Adipocyte (in vitro differentiated cells): ENCODE results near the gene MICAL2.

ENCODE experiments used
- DNase-seq: peaks from one replicate; pipeline ENCODE4 v3.0.0-alpha.2; 2015; ENCODE audit warnings: low read depth
- H3K27me3 ChIP-seq: replicated peaks from 2 replicates; pipeline ENCODE4 v1.7.0; 2013; ENCODE audit warnings: mild to moderate bottlenecking, low read length, moderate library complexity; ENCODE audit not compliant: control insufficient read depth, insufficient read depth
- H3K36me3 ChIP-seq: 2 replicates; pipeline ENCODE4 v1.7.0; 2013; ENCODE audit warnings: low read length, mild to moderate bottlenecking, moderate library complexity; ENCODE audit not compliant: control insufficient read depth, insufficient read depth, severe bottlenecking
- H3K4me1 ChIP-seq: 2 replicates; pipeline ENCODE4 v1.7.0; 2013; ENCODE audit warnings: mild to moderate bottlenecking, low read length, moderate library complexity; ENCODE audit not compliant: control insufficient read depth, insufficient read depth
- H3K4me3 ChIP-seq: 2 replicates; pipeline ENCODE4 v1.7.0; 2013; ENCODE audit warnings: mild to moderate bottlenecking, low read length, moderate library complexity
- H3K9ac ChIP-seq: 2 replicates; pipeline ENCODE4 v1.7.0; 2013; ENCODE audit warnings: mild to moderate bottlenecking, low read length, moderate library complexity
- H3K9me3 ChIP-seq: 2 replicates; pipeline ENCODE4 v1.7.0; 2013; ENCODE audit warnings: mild to moderate bottlenecking, low read length, moderate library complexity; ENCODE audit not compliant: control insufficient read depth

MICAL2 gene

DNA sequence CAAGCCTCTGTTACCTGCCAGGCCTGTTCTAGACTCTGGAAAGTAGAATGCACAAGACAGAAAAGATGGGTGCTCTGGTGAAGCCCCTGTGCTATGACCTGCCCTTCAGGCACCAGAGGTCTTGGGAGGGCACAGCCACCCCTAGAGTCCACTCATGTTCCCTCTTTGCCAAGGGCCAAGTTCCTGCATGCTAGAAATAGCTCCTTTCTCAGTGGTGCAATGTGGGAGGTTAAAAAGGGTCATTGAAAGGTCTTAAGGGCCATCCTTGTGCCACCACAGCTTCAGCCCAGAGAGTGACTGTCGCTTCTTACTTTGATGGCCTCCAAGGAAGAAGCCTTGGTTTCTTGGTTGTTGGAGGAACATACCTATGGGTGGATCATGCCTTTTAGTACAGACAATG, 182.4 kb downstream of the MICAL2 start:
- DNase-seq, result no peak

GRCh38 chr11:12293486-12293885, 183.1 kb downstream of the MICAL2 start:
- no peak for DNase-seq
- no peak overlapping the region for H3K9ac ChIP-seq
- H3K4me3 ChIP-seq, result no peak overlapping the region
- H3K9me3 ChIP-seq, result peaks cover 3% of the 10 kb centered on the region
- H3K36me3 ChIP-seq, result no peaks in the 10 kb centered on the region
- peaks cover 6% of the 10 kb centered on the region for H3K4me1 ChIP-seq
- no peaks in the 10 kb centered on the region for H3K27me3 ChIP-seq

More for the DNA sequence above, 182.4 kb downstream of the MICAL2 start:
- Histone ChIP-seq H3K36me3 (no peaks in the 10 kb centered on the region), H3K27me3 (no peaks in the 10 kb centered on the region), H3K4me3 (no peak overlapping the region), H3K9me3 (no peaks in the 10 kb centered on the region), H3K4me1 (peaks cover 13% of the 10 kb centered on the region), H3K9ac (no peak overlapping the region)

- Histone ChIP-seq H3K4me1 (no peaks in the 10 kb centered on the region), H3K4me3 (no peak overlapping the region), H3K9me3 (peaks cover 11% of the 10 kb centered on the region), H3K27me3 (no peaks in the 10 kb centered on the region), H3K9ac (no peak overlapping the region), H3K36me3 (no peaks in the 10 kb centered on the region)
- no peak for DNase-seq
These were observed 184.2 kb downstream of the MICAL2 start for GRCh38 chr11:12294613-12295012.

GRCh38 chr11:12295943-12296342, 185.6 kb downstream of the MICAL2 start:
- Histone ChIP-seq H3K9ac (no peak overlapping the region), H3K9me3 (peaks cover 11% of the 10 kb centered on the region), H3K4me1 (no peaks in the 10 kb centered on the region), H3K36me3 (no peaks in the 10 kb centered on the region), H3K27me3 (no peaks in the 10 kb centered on the region), H3K4me3 (no peak overlapping the region)
- DNase-seq, result no peak

GRCh38 chr11:12298610-12299009, 188.2 kb downstream of the MICAL2 start:
- peaks cover 11% of the 10 kb centered on the region for H3K9me3 ChIP-seq
- no peaks in the 10 kb centered on the region for H3K27me3 ChIP-seq
- no peaks in the 10 kb centered on the region for H3K4me1 ChIP-seq
- H3K4me3 ChIP-seq, result no peak overlapping the region
- no peaks in the 10 kb centered on the region for H3K36me3 ChIP-seq
- no peak for DNase-seq
- no peak overlapping the region for H3K9ac ChIP-seq

DNA sequence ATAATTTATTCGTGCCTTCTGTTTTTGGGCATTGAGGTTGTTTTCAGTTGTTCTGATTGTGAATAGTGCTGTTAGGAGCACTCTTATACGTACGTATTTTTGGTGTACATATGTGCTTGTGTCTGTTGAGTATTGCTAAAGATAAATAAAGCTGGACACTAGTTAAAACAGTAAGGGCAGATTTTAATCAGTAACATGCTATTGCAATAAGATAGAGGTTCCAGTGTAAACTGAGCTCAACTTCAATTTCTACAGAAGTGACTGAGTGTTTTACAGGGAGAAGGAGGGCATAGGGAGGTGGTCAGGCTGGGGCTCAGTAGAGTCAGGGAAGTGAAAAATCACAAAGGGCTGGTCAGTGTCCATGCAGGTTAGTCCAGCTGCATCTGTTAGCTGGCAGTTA, 191.0 kb downstream of the MICAL2 start:
- no peak overlapping the region for H3K9ac ChIP-seq
- DNase-seq, result peak; percentile 22
- no peak overlapping the region for H3K4me3 ChIP-seq
- H3K27me3 ChIP-seq, result no peaks in the 10 kb centered on the region
- no peaks in the 10 kb centered on the region for H3K4me1 ChIP-seq
- no peaks in the 10 kb centered on the region for H3K36me3 ChIP-seq
- H3K9me3 ChIP-seq, result peaks cover 11% of the 10 kb centered on the region

- H3K9ac ChIP-seq, result no peak overlapping the region
- H3K4me1 ChIP-seq, result no peaks in the 10 kb centered on the region
- H3K36me3 ChIP-seq, result no peaks in the 10 kb centered on the region
- peak; percentile 70 for DNase-seq
- no peak overlapping the region for H3K4me3 ChIP-seq
- H3K9me3 ChIP-seq, result peaks cover 7% of the 10 kb centered on the region
- H3K27me3 ChIP-seq, result no peaks in the 10 kb centered on the region
These were observed 193.2 kb downstream of the MICAL2 start for GRCh38 chr11:12303421-12304149.

GRCh38 chr11:12306830-12307229, 196.4 kb downstream of the MICAL2 start:
- DNase-seq, result no peak
- H3K4me1 ChIP-seq, result no peaks in the 10 kb centered on the region
- no peaks in the 10 kb centered on the region for H3K9me3 ChIP-seq
- H3K36me3 ChIP-seq, result no peaks in the 10 kb centered on the region
- no peak overlapping the region for H3K4me3 ChIP-seq
- no peak overlapping the region for H3K9ac ChIP-seq
- no peaks in the 10 kb centered on the region for H3K27me3 ChIP-seq

- Histone ChIP-seq H3K36me3 (no peaks in the 10 kb centered on the region), H3K4me3 (no peak overlapping the region), H3K9me3 (peaks cover 24% of the 10 kb centered on the region), H3K4me1 (no peaks in the 10 kb centered on the region), H3K9ac (no peak overlapping the region), H3K27me3 (no peaks in the 10 kb centered on the region)
- DNase-seq, result no peak
These were observed 201.7 kb downstream of the MICAL2 start for GRCh38 chr11:12312132-12312531.
